CD4-positive, alpha-beta T cell treated with Interleukin-6 at 100 ng/mL for 8 hours (primary cell): ENCODE results near the gene AIFM2.
"Not testable (repeated sequence)": the region's sequence is repeated elsewhere in the genome, so short reads cannot be mapped to it uniquely, and the experiment has no call there.

ENCODE experiments used
- DNase-seq: peaks from one replicate; pipeline ENCODE4 v3.0.0-alpha.2; 2020; ENCODE audit warnings: mixed read lengths, low spot score

Gene AIFM2

GRCh38 chr10:70123166-70123565 lies 9.5 kb downstream of the AIFM2 start:
- not testable (repeated sequence) for DNase-seq

GRCh38 chr10:70122742-70123141 lies 9.9 kb downstream of the AIFM2 start:
- no peak for DNase-seq

GRCh38 chr10:70121281-70121949 lies 11.2 kb downstream of the AIFM2 start:
- no peak for DNase-seq

- DNase-seq: no peak
These were observed 12.2 kb downstream of the AIFM2 start for GRCh38 chr10:70120417-70120816.

GRCh38 chr10:70119623-70120022 lies 13.0 kb downstream of the AIFM2 start:
- DNase-seq: no peak

- no peak for DNase-seq
These were observed 13.4 kb downstream of the AIFM2 start for GRCh38 chr10:70119197-70119596.

GRCh38 chr10:70118196-70118595 lies 14.4 kb downstream of the AIFM2 start:
- DNase-seq: no peak

GRCh38 chr10:70117646-70118045 lies 15.0 kb downstream of the AIFM2 start:
- DNase-seq: no peak

GRCh38 chr10:70115948-70116682 lies 16.5 kb downstream of the AIFM2 start:
- peak; percentile 53 for DNase-seq

GRCh38 chr10:70114902-70115301 lies 17.7 kb downstream of the AIFM2 start:
- no peak for DNase-seq

- DNase-seq: no peak
These were observed 20.6 kb downstream of the AIFM2 start for GRCh38 chr10:70112071-70112470.

GRCh38 chr10:70111496-70111895 lies 21.1 kb downstream of the AIFM2 start:
- DNase-seq: no peak

GRCh38 chr10:70109064-70109729 lies 23.4 kb downstream of the AIFM2 start:
- DNase-seq: no peak

- DNase-seq: no peak
These were observed 25.4 kb downstream of the AIFM2 start for GRCh38 chr10:70106958-70107791.

GRCh38 chr10:70101668-70102067 lies 31.0 kb downstream of the AIFM2 start:
- DNase-seq: no peak

GRCh38 chr10:70101068-70101562 lies 31.5 kb downstream of the AIFM2 start:
- not testable (repeated sequence) for DNase-seq

GRCh38 chr10:70098271-70098670 lies 34.4 kb downstream of the AIFM2 start:
- no peak for DNase-seq

GRCh38 chr10:70097459-70097858 lies 35.2 kb downstream of the AIFM2 start:
- DNase-seq: no peak

GRCh38 chr10:70096705-70097420 lies 35.8 kb downstream of the AIFM2 start:
- DNase-seq: no peak

GRCh38 chr10:70096016-70096704 lies 36.5 kb downstream of the AIFM2 start:
- DNase-seq: no peak

- DNase-seq: no peak
These were observed 38.4 kb downstream of the AIFM2 start for GRCh38 chr10:70094250-70094649.
